Measurements from ENCODE around the gene GALR2.

DNA sequence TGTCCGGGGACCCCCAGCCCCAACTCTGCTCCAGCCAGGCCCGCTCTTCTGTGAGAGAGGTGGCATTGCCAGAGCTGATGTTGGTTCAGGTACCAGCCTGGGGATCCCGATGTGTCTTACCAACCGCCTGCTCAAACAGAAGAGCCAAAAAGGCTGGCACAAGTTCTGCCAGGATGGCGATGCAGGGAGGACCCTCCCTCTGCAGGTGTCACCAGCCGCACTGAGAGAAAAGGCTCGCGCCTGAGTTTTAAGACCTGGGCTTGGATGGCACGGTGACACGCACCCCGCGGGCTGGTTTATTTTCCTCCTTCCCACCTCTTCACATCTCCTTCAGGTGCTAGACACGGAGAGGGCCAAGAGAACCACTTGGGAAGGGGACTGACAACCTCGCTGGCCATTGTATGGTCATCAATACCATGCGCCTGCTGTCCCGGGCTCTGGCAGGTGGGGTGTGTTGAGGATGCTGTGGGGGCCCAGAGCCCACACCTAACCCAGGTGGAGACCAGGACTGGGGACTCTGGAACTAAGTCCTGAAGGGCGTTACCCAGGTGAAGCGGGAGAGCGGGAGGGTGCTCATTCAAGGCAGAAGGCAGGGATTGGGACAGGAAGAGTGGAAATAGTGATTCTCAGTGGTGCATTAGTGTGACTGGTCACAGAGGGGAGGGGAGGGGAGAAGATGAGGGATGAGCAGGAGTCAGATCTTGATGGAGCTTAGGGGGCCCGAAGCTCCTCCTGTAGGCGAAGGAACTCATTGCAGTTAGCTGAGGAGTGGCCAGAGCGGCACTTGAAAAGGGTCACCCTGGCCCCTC, 50.2 kb downstream of the GALR2 start:
- TF ChIP-seq, protein P1, sequence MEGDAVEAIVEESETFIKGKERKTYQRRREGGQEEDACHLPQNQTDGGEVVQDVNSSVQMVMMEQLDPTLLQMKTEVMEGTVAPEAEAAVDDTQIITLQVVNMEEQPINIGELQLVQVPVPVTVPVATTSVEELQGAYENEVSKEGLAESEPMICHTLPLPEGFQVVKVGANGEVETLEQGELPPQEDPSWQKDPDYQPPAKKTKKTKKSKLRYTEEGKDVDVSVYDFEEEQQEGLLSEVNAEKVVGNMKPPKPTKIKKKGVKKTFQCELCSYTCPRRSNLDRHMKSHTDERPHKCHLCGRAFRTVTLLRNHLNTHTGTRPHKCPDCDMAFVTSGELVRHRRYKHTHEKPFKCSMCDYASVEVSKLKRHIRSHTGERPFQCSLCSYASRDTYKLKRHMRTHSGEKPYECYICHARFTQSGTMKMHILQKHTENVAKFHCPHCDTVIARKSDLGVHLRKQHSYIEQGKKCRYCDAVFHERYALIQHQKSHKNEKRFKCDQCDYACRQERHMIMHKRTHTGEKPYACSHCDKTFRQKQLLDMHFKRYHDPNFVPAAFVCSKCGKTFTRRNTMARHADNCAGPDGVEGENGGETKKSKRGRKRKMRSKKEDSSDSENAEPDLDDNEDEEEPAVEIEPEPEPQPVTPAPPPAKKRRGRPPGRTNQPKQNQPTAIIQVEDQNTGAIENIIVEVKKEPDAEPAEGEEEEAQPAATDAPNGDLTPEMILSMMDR (conservative IDR thresholded peaks at IDR 0.05; ENCODE audit: low read depth, low read length), result peak; percentile 47; the same call in 1 of the 2 replicates
- TF ChIP-seq EZH2 (IDR thresholded peaks at IDR 0.05; ENCODE audit: borderline replicate concordance, low read depth, low read length, poor library complexity, severe bottlenecking), result no peak
